GM18511 (cell line): ENCODE data around the gene SLU7.

Experiments
- ATAC-seq: cut with Tn5 transposase; IDR thresholded peaks from one replicate; pipeline ENCODE4 v1.9.1; 2021; ENCODE audit warnings: mild to moderate bottlenecking, moderate library complexity; ENCODE audit not compliant: unreplicated experiment

The SLU7 gene

DNA sequence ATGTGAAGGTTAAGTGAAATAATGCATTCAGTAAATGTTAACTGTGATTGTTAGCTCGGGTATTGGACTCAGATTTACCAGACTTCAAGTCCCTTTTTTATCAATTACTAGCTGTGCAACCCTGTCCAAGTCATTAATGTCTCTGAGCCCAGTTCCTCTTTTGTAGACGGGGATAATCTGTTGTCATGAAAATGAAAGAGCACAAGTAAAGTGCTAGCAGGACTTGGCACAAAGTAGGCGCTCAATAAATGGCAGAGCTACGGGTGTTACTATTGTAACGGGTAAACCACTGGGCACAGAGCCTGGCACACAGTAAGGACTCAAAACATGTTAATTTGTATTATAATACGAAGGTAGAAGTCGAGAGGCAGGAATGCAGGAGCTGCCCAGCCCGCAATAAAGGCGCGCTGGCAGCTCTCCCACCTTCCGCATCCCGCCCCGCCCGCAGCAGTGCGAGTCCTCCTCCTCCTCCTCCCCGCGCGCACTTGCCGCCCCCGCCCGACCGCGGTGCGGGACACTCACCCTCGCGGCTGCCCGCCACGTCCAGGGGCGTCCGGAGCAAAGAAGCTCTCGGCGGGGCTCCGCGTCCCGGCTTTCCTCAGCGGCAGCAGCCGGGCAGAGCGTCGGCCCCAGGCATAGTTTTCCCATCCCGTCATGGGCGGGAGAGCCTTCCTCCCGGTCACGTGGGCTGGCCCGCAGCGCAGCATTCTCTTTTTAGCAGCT lies 48.7 kb downstream of the SLU7 start, which contains the start of gene C1QTNF2:
C1QTNF2 (minus strand) TSS at position 637 of the 723 bp plus-strand sequence. CDS start 15,615 bp downstream, outside the sequence.
- peak; percentile 62 for ATAC-seq

- ATAC-seq = no peak
Observed at GRCh38 chr5:160367885-160368284, 51.0 kb downstream of the SLU7 start.

- no peak for ATAC-seq
Observed at GRCh38 chr5:160367261-160367660, 51.6 kb downstream of the SLU7 start.

DNA sequence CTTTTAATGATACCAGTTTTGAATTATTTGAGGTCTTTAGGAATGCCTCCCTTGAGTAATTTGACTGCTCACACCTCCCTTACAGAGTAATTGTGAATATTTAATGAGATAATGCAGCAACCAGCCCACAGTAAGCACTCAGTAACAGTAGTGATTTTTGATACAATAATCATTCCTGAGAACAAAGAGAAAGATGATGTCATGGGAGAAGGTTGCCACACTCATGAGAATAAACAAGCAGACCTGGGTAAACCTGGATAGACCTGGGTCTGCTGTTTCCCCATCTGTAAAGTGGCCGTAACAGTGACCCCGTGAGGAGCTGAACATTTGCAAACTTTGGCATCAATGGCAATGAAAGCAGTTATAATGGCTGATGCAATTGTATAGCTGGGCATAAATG lies 52.7 kb downstream of the SLU7 start:
- ATAC-seq = no peak

GRCh38 chr5:160363660-160364395 lies 55.1 kb downstream of the SLU7 start:
- ATAC-seq = no peak

DNA sequence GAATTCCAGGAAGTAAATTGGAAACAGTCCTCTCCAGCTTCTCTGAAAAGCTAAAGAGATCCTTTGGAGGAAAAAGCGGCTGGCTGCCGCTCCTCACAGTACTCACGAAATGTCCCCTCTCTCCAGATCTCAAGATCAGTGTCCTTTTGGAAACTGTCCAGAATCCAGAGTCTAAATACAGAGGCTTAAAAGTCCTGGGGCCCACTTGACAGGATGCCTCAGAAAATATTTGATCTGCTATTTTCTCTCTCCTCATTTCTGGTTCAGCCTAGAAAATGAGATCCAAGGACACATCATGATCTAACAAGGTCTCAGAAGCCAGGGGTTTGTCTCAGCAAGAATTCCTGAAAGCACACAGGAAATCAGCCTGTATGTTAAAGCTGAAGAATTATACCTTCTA lies 55.7 kb downstream of the SLU7 start:
- ATAC-seq = no peak

DNA sequence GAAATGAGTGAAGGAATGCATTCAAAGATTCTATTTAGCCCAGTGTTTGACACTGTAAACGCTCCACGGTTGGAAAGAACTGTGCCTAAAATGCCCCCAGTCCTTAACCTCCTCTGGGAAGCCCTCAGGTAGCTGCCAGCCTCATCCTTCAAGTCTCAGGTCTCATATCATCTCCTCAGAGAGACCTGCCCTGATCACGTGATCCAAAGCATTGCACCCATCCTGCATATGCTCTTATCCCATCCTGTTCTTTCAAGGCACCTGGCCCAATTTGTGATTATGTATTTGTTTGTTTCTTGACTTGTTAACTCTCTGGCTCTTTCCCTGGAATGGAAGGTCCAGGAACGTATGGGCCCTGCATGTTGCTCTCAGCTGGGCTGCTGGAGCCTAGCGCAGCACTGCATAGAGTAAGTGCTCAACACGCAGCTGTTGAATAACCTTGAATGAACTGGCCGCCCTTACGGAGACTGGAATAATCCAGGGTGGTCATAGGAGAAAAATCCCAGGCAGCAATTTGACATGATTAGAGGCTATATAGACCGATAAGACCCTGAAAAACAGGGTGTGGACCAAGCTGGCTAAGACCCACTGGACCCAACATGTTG lies 57.2 kb downstream of the SLU7 start:
- no peak for ATAC-seq

- no peak for ATAC-seq
Observed at GRCh38 chr5:160360310-160360709, 58.6 kb downstream of the SLU7 start.

- ATAC-seq = no peak
Observed at GRCh38 chr5:160359816-160360215, 59.1 kb downstream of the SLU7 start.

GRCh38 chr5:160359242-160359641 lies 59.6 kb downstream of the SLU7 start:
- no peak for ATAC-seq

GRCh38 chr5:160357861-160358411 lies 60.9 kb downstream of the SLU7 start:
- no peak for ATAC-seq

- ATAC-seq = no peak
Observed at GRCh38 chr5:160357394-160357793, 61.5 kb downstream of the SLU7 start.

GRCh38 chr5:160356550-160357347 lies 62.1 kb downstream of the SLU7 start:
- ATAC-seq = no peak

GRCh38 chr5:160354666-160355065 lies 64.2 kb downstream of the SLU7 start:
- no peak for ATAC-seq

- no peak for ATAC-seq
Observed at GRCh38 chr5:160353379-160353778, 65.5 kb downstream of the SLU7 start.

DNA sequence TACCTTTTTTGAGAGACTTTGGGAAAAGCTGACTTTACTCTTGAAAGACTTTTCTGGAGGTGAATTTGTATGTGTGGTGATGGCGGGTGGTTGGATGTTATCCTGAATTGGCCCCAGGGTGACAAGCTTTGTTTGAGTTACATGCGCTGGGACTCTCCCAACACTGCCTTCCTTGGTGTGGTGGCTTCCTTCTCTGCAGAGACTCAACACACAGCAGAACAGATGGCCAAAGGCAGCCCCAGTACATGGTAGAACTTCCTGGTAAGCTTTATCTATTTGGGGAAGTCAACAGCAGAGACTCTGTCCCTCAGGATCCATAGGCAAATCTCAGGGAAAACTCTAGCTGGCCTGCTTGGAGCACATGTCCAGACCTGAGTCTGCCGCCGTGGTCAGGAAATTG lies 66.6 kb downstream of the SLU7 start:
- ATAC-seq = no peak
